OCI-LY7 (cell line): ENCODE data around the gene SPECC1.

Source experiments
- EZH2phosphoT487 ChIP-seq: fragments of 200-600 bp; sonication (generic); IDR thresholded peaks from 2 replicates; pipeline ENCODE4 v1.6.1; 2018; ENCODE audit warnings: low read depth, borderline replicate concordance, mild to moderate bottlenecking, mixed run types, antibody characterized with exemption, low read length, moderate library complexity, mixed read lengths
- TF ChIP-seq, protein P1 (sequence below): fragments of 200-600 bp; sonication (generic); conservative IDR thresholded peaks from 2 replicates; pipeline ENCODE4 v1.5.1; 2014; ENCODE audit warnings: mild to moderate bottlenecking, antibody characterized with exemption, low read length, moderate library complexity, mixed read lengths

DNA sequence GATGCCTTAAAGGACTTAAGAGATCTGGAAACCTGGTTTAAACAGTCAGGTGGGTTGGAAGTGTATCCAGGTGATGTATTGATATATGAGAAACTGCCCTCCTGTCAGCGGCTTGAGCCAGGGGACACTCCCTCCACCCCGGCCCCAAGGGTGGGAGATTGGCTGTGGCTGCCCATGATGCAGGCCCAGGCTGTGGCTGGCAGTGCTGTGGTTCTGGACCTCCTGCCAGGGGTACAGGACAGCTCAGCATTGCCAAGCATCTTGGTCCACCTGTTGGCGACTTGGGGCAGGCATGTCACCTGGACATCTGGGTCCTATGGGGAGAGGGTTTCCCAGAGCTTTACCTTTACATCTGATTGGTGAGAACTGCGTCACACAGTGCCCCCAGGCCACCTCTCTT is 201.0 kb downstream of the SPECC1 start:
- TF ChIP-seq, protein P1, sequence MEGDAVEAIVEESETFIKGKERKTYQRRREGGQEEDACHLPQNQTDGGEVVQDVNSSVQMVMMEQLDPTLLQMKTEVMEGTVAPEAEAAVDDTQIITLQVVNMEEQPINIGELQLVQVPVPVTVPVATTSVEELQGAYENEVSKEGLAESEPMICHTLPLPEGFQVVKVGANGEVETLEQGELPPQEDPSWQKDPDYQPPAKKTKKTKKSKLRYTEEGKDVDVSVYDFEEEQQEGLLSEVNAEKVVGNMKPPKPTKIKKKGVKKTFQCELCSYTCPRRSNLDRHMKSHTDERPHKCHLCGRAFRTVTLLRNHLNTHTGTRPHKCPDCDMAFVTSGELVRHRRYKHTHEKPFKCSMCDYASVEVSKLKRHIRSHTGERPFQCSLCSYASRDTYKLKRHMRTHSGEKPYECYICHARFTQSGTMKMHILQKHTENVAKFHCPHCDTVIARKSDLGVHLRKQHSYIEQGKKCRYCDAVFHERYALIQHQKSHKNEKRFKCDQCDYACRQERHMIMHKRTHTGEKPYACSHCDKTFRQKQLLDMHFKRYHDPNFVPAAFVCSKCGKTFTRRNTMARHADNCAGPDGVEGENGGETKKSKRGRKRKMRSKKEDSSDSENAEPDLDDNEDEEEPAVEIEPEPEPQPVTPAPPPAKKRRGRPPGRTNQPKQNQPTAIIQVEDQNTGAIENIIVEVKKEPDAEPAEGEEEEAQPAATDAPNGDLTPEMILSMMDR, result no peak
- TF ChIP-seq EZH2phosphoT487, result no peak
